ENCODE data around the gene FOS. TPM values are rescaled to one million over a fixed set of nuclear protein-coding genes. Genes with fewer than 3 reads are reported as not detected.
"Not testable (repeated sequence)": the region's sequence is repeated elsewhere in the genome, so short reads cannot be mapped to it uniquely, and the experiment has no call there.

Gene FOS
- total RNA-seq, 1 donor from 2014 or later: 302 TPM

- no peaks in the 10 kb centered on the region for H3K27me3 ChIP-seq (ENCODE audit: low read depth)
- TF ChIP-seq CTCF (IDR thresholded peaks at IDR 0.05): no peak
- H3K27ac ChIP-seq: peak overlapping the region; percentile 97
- intact Hi-C loops (cut with DNase I): loop anchor here (5.0 kb wide), 1 partner anchor 167 kb away; no protein-coding TSS in a partner anchor
- no peaks in the 10 kb centered on the region for H3K36me3 ChIP-seq
- H3K9me3 ChIP-seq: no peaks in the 10 kb centered on the region
- ATAC-seq (peak; percentile 6 to 13), DNase-seq (peak; percentile 81)
- no peak overlapping the region for H3K4me3 ChIP-seq
- H3K4me1 ChIP-seq: peaks cover 79% of the 10 kb centered on the region
Observed at GRCh38 chr14:75299059-75299458, 20.4 kb downstream of the FOS start.

- no peak for TF ChIP-seq CTCF (IDR thresholded peaks at IDR 0.05)
- H3K4me1 ChIP-seq: peaks cover 78% of the 10 kb centered on the region
- no peaks in the 10 kb centered on the region for H3K9me3 ChIP-seq
- H3K36me3 ChIP-seq: no peaks in the 10 kb centered on the region
- H3K27me3 ChIP-seq (ENCODE audit: low read depth): no peaks in the 10 kb centered on the region
- peak overlapping the region; percentile 97 for H3K27ac ChIP-seq
- H3K4me3 ChIP-seq: no peak overlapping the region
- DNase-seq (no peak), ATAC-seq (no peak)
- intact Hi-C loops (cut with DNase I): loop anchor here (5.0 kb wide), 1 partner anchor 167 kb away; no protein-coding TSS in a partner anchor
Observed at GRCh38 chr14:75299576-75299975, 20.9 kb downstream of the FOS start.

- peak; percentile 82 for DNase-seq
- H3K9me3 ChIP-seq: no peaks in the 10 kb centered on the region
- ATAC-seq: peak; percentile 48 to 64
- H3K4me3 ChIP-seq: no peak overlapping the region
- H3K27me3 ChIP-seq (ENCODE audit: low read depth): no peaks in the 10 kb centered on the region
- H3K27ac ChIP-seq: peak overlapping the region; percentile 69
- intact Hi-C loops (cut with DNase I): no loop called here
- no peaks in the 10 kb centered on the region for H3K36me3 ChIP-seq
- H3K4me1 ChIP-seq: peaks cover 57% of the 10 kb centered on the region
- TF ChIP-seq CTCF (IDR thresholded peaks at IDR 0.05): no peak
Observed at GRCh38 chr14:75301666-75302325, 23.2 kb downstream of the FOS start.

GRCh38 chr14:75303381-75303789, 24.8 kb downstream of the FOS start:
- peak; percentile 66 to 68 for ATAC-seq
- no peak overlapping the region for H3K4me3 ChIP-seq
- H3K9me3 ChIP-seq: no peaks in the 10 kb centered on the region
- peak overlapping the region; percentile 7 for H3K27ac ChIP-seq
- peaks cover 41% of the 10 kb centered on the region for H3K4me1 ChIP-seq
- intact Hi-C loops (cut with DNase I): no loop called here
- no peaks in the 10 kb centered on the region for H3K36me3 ChIP-seq
- no peaks in the 10 kb centered on the region for H3K27me3 ChIP-seq (ENCODE audit: low read depth)
- peak; percentile 83 for TF ChIP-seq CTCF (IDR thresholded peaks at IDR 0.05)
- peak; percentile 70 for DNase-seq

- H3K27ac ChIP-seq; intact Hi-C loops (cut with DNase I); DNase-seq; H3K4me3 ChIP-seq; ATAC-seq; H3K36me3 ChIP-seq; H3K27me3 ChIP-seq (ENCODE audit: low read depth); H3K9me3 ChIP-seq: not testable (repeated sequence)
- peaks cover 28% of the 10 kb centered on the region for H3K4me1 ChIP-seq
Observed at GRCh38 chr14:75306410-75306809, 27.8 kb downstream of the FOS start.

- intact Hi-C loops (cut with DNase I): no loop called here
- Histone ChIP-seq H3K4me3 (no peak overlapping the region), H3K9me3 (no peaks in the 10 kb centered on the region), H3K36me3 (no peaks in the 10 kb centered on the region), H3K4me1 (peaks cover 28% of the 10 kb centered on the region), H3K27me3 (ENCODE audit: low read depth) (no peaks in the 10 kb centered on the region), H3K27ac (no peak overlapping the region)
- ATAC-seq: no peak
- DNase-seq: no peak
- TF ChIP-seq CTCF (IDR thresholded peaks at IDR 0.05): no peak
Observed at GRCh38 chr14:75306927-75307699, 28.5 kb downstream of the FOS start.
